Measurements from ENCODE around the gene CPZ.
"Not testable (repeated sequence)": the region's sequence is repeated elsewhere in the genome, so short reads cannot be mapped to it uniquely, and the experiment has no call there.

Gene CPZ

GRCh38 chr4:8641256-8641655 lies 48.7 kb downstream of the CPZ start:
- DNase-seq = no peak

- no peak for DNase-seq
These were observed 49.5 kb downstream of the CPZ start for GRCh38 chr4:8641931-8642650.

DNA sequence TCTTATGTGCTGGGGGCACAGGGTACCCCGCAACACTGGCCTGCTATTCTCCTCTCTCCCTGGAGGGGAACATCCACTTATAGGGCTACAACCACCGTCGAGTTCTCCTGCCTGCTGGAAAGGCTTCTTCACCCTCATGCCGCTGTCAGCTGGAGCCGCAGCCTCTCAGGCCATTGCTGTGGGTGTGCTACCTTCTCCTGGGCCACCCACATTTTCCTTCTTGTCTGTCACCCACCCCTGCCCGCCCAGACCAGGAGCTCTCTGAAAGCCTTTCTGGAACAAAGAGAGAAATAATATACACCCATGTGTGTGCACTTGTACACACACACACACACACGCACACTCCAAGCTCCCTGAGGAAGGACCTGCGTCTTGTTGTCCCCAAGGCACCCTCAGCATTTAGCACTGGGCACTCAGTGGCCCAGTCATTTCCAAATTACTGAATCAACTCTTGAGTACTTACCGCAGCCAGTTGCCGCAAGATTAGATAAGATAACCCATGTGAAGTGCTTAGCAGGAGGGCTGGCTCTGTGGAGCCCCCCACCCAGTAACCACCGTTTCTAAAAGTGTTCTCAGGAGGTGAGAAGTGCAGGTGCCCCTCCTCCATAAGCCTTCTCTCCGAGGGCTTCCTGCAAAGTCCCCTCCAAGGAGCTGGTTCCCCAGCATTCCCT lies 50.2 kb downstream of the CPZ start:
- DNase-seq = no peak

DNA sequence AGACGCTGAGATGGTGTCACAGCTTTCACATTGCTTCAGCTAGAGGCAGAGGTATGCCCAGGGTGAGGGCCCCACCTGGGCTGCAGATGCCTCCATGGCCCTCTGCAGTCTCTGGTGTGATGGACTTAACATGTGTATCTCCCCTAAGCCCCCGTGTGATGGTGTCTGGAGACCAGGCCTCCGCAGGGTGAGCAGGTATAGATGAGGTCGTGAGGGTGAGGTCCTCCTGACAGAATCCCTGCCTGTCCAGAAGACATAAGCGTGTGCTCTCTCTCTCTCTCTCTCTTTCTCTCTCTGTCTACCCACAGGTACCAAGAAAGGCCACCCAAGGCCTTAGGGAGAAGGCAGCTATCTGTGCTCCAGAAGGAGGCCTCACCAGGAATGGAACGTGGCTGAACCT lies 50.9 kb downstream of the CPZ start:
- no peak for DNase-seq

DNA sequence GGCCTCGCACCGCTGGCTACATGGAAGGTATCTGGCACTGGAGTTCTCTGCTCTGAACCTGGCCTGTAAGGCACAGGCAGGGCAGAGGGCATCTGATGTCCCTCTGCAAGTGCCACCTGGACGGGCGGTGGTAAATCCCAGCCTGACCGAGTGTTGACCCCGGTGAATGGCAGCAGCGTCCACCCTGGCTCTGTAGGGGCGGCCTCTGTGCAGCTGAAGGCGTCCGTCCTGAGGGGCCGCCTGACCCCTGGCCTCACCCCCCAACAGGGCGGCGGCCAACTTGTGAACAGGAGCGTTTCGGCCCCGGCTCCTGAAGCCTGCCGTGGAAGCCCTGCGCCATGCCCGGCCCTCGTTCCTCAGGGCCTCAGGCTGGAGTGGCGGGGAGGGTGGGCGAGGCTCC lies 51.4 kb downstream of the CPZ start:
- no peak for DNase-seq

- no peak for DNase-seq
These were observed 51.9 kb downstream of the CPZ start for GRCh38 chr4:8644461-8644891.

DNA sequence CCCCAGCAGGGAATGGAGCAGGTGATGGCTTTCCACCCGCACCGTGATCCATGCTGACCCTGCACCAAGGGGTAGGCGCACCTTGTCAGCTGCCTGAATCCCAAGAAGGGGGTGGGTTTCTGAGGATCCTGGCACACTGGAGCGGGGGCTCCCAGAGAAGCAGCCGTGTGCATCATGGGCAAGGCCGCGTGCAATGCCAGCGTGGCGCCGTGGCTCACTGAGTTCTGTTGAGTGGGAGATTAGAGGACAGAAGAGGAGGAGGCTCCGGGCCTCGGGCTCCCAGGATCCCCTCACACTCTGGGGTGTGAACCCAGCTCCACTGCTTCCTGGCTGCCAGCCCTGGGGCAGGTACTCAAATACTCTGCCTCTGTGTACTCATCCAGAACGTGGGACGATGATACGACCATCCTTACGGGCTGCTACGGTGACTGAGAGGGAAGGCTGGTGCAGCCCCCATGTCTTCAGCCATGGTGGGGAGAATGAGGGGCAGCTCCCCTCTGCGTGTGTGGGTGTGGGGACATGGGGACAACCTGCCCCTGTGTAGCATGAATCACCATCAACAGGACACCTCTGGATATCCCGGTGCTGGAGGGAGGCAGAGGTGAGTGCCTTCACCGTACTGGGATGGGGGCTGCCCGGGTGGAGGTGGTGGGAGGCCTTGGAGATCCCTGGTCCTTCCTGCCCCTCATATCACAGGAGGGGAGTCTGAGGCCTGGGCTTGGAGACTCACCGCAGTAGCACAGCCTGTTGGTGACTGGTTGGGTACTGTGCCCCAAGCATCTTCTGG lies 52.6 kb downstream of the CPZ start:
- DNase-seq = no peak

GRCh38 chr4:8645753-8646124 lies 53.2 kb downstream of the CPZ start:
- no peak for DNase-seq

GRCh38 chr4:8646296-8647093 lies 53.9 kb downstream of the CPZ start:
- no peak for DNase-seq

DNA sequence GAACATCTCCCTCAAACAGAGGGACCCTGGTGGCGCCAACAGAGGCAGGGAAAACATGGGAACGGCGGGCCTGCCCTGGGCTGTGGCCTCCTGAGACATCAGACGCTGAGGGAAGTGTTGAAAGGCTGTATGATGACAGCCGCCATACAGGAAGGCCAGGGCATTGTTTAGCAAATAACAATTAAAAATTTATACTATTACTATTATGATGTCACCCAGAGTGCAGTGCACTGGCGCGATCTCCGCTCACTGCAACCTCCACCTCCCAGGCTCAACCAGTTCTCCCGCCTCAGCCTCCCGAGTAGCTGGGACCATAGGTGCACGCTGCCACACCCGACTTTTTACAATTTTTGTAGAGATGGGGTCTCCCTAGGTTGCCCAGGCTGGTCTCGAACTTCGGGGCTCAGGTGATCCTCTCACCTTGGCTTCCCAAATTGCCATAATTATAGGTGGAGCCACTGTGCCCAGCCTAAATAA lies 54.6 kb downstream of the CPZ start:
- no peak for DNase-seq

DNA sequence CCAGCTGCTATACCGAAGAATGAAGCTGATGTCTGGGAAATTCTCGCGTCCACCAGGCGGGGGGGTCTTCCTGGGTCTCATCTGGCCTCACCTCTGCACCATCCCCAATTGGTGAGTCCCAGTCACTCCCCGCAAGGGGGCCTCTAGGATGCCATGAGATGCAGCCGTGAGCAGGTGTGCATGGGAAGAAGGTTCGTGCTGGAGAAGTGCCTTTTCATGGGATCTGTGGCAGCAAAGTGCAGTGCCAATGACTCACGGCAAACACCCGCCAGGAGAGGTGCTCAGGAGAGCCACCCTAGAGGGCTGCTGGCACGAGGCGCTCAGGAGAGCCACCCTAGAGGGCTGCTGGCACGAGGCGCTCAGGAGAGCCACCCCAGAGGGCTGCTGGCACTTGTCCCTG lies 55.1 kb downstream of the CPZ start:
- no peak for DNase-seq

DNA sequence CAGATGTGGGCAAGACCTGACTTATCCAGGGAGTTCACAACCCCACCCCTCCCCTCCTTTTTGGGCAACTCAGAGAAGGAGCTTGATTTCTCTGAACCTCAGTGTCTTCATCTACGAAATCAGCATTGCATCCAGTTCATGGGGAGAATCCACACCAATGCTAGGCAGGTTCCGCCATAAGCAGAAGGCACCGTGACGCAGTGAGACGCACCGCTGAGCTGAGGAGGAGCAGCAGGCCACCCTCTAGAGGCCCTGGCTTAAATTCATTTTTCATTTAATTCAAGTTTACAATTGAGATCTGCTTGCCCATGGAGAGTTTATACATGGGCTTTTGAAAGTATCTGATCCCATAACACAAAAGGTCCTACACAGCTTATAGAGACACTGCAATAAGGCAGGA lies 55.7 kb downstream of the CPZ start:
- DNase-seq = no peak

DNA sequence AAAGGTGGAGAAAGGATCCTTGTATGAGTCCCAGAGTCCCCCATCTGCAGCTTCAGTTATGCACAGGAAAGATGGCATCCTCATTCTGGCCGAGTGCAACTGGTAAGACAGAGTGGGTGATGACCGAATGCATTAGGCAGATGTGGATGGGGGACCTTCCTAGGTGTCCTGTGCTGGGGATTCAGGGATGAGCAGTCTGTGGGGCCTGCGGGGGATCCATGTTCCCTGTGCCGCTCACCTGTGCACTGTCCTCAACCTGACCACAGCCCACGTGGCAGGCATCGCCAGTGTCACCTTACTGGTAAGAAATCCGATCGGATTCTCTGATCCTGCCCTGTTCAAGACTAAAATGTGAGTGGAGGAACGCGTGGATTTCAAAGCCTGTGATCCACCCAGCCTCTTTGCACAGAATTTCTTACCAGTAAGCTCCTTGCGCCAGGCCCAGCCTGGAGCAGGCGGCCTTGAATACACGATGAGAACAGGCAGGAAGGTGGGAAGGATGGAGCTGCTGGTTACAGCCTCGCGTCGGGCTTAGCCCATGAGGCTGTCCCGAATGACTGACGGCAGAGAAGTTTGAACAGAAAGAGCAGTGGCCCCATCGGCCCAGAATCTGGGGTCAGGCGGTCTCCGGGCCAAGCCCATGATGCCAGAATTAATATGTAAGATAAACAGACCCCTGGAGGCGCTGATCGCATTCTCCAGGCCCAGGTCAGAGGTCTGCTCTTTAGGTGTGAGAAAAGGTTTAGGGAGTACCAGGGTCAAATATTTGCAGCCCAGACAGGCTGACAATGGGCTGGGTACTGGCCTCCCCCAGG lies 56.5 kb downstream of the CPZ start:
- no peak for DNase-seq

- DNase-seq = no peak
These were observed 57.2 kb downstream of the CPZ start for GRCh38 chr4:8649631-8650361.

DNA sequence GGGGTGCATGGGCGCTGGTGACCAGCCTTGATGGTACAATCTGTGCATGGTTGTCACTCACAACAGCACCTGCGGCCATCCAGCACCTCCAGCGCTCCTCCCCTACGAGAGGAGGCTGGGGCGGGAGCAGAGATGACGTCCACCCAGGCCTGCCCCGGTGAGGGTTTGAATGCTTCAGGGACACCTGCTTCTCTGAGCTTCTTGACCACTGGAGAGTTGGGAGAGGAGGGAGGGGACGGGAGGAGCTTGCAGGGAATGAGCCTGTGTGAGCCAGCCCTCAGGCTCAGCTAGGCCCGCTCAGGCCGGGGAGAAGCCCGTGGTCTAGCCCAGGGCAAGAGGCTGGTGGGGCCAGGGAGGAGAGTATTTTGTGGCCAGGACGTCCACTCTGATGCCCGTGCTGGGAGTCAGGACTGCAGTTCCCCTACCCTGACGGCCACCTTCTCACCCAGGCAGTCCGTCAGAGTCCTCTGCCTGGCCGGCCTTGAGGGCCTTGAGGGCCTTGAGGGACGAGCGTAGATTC lies 59.2 kb downstream of the CPZ start:
- no peak for DNase-seq

- no peak for DNase-seq
These were observed 59.9 kb downstream of the CPZ start for GRCh38 chr4:8652181-8653078.

DNA sequence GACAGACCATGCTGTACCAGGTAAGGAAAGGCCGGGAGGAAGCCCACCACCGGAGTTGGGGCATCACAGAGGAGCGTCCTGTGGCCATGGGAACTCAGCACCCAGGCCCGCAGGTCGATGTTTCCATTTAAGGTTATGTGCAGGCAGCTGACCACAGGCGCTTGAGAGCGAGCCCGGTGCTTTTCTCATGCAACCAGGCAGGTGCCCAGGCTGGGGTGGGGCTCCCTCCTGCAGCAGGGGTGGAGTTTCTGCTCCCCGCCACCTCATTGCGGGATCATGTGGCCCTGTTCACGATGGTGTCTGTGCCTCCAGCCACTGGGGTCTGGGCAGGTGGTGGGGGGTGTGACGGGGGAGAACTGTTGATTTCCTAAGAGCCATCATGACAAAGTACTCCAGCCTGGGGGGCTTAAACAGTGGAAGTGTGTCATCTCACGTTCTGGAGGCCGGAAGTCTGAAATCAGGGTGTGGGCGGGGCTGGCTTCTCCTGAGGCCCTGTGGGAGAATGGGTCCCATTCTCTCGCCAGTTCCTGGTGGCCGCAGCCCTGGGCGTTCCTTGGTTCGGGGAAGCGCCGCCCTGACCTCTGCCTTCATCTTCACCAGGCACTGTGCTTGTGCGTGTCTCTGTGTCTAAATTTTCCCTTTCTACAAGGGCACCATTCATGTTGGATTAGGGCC lies 60.9 kb downstream of the CPZ start:
- DNase-seq = no peak

- DNase-seq = not testable (repeated sequence)
These were observed 61.6 kb downstream of the CPZ start for GRCh38 chr4:8654139-8654538.

GRCh38 chr4:8655411-8656184 lies 63.0 kb downstream of the CPZ start:
- DNase-seq = no peak
